Neural progenitor cell (in vitro differentiated cells): ENCODE results near the gene HBD.

Experiments used
- EZH2 ChIP-seq: fragments of 200-600 bp; sonication (generic); IDR thresholded peaks from 2 replicates; pipeline ENCODE4 v1.6.1; 2017; ENCODE audit warnings: antibody characterized with exemption, mild to moderate bottlenecking, moderate library complexity
- EZH2phosphoT487 ChIP-seq: fragments of 200-600 bp; sonication (generic); IDR thresholded peaks from 2 replicates; pipeline ENCODE4 v1.6.1; 2017; ENCODE audit warnings: antibody characterized with exemption
- TF ChIP-seq, protein P1 (sequence below): fragments of 200-600 bp; sonication (generic); IDR thresholded peaks from 2 replicates; pipeline ENCODE4 v1.5.1; 2017; ENCODE audit warnings: antibody characterized with exemption, mild to moderate bottlenecking

DNA sequence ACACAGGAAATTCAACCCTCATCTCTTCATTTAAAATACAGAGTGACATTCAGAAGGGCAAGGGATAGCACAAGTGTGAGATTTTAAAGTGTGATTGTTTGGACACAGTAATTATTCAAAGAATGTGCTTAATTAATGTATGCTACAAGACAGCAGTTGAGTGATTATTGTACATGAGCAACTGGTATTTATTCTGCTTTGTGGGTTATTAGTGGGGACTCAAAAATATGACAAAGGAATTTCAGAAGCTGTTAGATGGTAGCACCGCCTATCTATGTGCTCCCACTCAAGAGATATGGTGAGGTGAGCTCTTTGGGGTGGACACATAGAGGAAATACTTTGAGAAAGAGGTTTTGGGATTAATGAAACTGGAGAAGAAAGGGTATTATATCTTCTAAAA lies 5.8 kb upstream of the HBD start:
- TF ChIP-seq EZH2phosphoT487 (no peak), EZH2 (no peak)
- TF ChIP-seq, protein P1, sequence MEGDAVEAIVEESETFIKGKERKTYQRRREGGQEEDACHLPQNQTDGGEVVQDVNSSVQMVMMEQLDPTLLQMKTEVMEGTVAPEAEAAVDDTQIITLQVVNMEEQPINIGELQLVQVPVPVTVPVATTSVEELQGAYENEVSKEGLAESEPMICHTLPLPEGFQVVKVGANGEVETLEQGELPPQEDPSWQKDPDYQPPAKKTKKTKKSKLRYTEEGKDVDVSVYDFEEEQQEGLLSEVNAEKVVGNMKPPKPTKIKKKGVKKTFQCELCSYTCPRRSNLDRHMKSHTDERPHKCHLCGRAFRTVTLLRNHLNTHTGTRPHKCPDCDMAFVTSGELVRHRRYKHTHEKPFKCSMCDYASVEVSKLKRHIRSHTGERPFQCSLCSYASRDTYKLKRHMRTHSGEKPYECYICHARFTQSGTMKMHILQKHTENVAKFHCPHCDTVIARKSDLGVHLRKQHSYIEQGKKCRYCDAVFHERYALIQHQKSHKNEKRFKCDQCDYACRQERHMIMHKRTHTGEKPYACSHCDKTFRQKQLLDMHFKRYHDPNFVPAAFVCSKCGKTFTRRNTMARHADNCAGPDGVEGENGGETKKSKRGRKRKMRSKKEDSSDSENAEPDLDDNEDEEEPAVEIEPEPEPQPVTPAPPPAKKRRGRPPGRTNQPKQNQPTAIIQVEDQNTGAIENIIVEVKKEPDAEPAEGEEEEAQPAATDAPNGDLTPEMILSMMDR = no peak
